Stomach smooth muscle (tissue), 2 donors: Measurements from ENCODE around the gene CAMK1.

ENCODE experiments used
- H3K27ac ChIP-seq: one replicate; pipeline ENCODE4 v1.7.0; 2013; ENCODE audit warnings: mild to moderate bottlenecking, low read length, inconsistent platforms
- H3K27me3 ChIP-seq, 2 donors: one replicate each; pipeline ENCODE4 v1.7.0; 2013; ENCODE audit warnings: low read length in 2 of 2; ENCODE audit not compliant: insufficient read depth in 2 of 2, control insufficient read depth in 1 of 2
- H3K36me3 ChIP-seq, 2 donors: one replicate each; pipeline ENCODE4 v1.7.0; 2013; ENCODE audit warnings: low read length in 2 of 2; ENCODE audit not compliant: control insufficient read depth in 2 of 2, insufficient read depth in 2 of 2
- H3K4me1 ChIP-seq: one replicate; pipeline ENCODE4 v1.7.0; 2013; ENCODE audit warnings: low read length; ENCODE audit not compliant: control insufficient read depth, insufficient read depth
- H3K4me3 ChIP-seq, 2 donors: one replicate each; pipeline ENCODE4 v1.7.0; 2013; ENCODE audit warnings: low read length in 2 of 2
- H3K9ac ChIP-seq, 2 donors: one replicate each; pipeline ENCODE4 v1.7.0; 2013; ENCODE audit warnings: low read length in 2 of 2, mild to moderate bottlenecking in 1 of 2
- H3K9me3 ChIP-seq, 2 donors: one replicate each; pipeline ENCODE4 v1.7.0; 2013; ENCODE audit warnings: low read length in 2 of 2; ENCODE audit not compliant: control insufficient read depth in 2 of 2
- donor health status: healthy.
- donor health status: Pancreatic carcinoma.

Gene CAMK1

GRCh38 chr3:9739181-9739580, 30.6 kb downstream of the CAMK1 start:
- H3K9me3 ChIP-seq: no peaks in the 10 kb centered on the region
- H3K27me3 ChIP-seq: no peaks in the 10 kb centered on the region
- H3K36me3 ChIP-seq: peaks cover 81 to 84% of the 10 kb centered on the region in 2 donors
- no peak overlapping the region for H3K4me3 ChIP-seq
- H3K27ac ChIP-seq: no peak overlapping the region
- peaks cover 3% of the 10 kb centered on the region for H3K4me1 ChIP-seq
- H3K9ac ChIP-seq: no peak overlapping the region

GRCh38 chr3:9736831-9737230, 32.9 kb downstream of the CAMK1 start:
- Histone ChIP-seq H3K36me3 (peaks cover 60 to 62% of the 10 kb centered on the region in 2 donors), H3K27ac (no peak overlapping the region), H3K27me3 (no peaks in the 10 kb centered on the region), H3K9ac (no peak overlapping the region), H3K4me1 (peaks cover 22% of the 10 kb centered on the region), H3K9me3 (no peaks in the 10 kb centered on the region), H3K4me3 (no peak overlapping the region)

GRCh38 chr3:9732740-9733115, 37.0 kb downstream of the CAMK1 start:
- Histone ChIP-seq H3K9me3 (no peaks in the 10 kb centered on the region), H3K36me3 (peaks cover 24 to 26% of the 10 kb centered on the region in 2 donors), H3K4me3 (peak overlapping the region; percentile 76 to 89), H3K9ac (peak overlapping the region; percentile 59 to 98), H3K27me3 (no peaks in the 10 kb centered on the region), H3K4me1 (peaks cover 23% of the 10 kb centered on the region), H3K27ac (no peak overlapping the region)

- H3K36me3 ChIP-seq: peaks cover 21% of the 10 kb centered on the region in 2 donors
- no peaks in the 10 kb centered on the region for H3K27me3 ChIP-seq
- H3K27ac ChIP-seq: peak overlapping the region; percentile 95
- no peaks in the 10 kb centered on the region for H3K9me3 ChIP-seq
- peak overlapping the region; percentile 59 to 98 for H3K9ac ChIP-seq
- H3K4me1 ChIP-seq: peaks cover 23% of the 10 kb centered on the region
- peak overlapping the region; percentile 76 to 89 for H3K4me3 ChIP-seq
These were observed 37.5 kb downstream of the CAMK1 start for GRCh38 chr3:9732080-9732739.

GRCh38 chr3:9731206-9732079, 38.3 kb downstream of the CAMK1 start, which contains the start of gene BRPF1:
Gene BRPF1 (plus strand): TSS chr3:9731735. CDS start chr3:9734141, 2,406 bp downstream.
- peak within 1 kb of the TSS; percentile 87 to 89 for H3K4me3 ChIP-seq
- H3K27me3 ChIP-seq: no peaks in the 10 kb centered on the region
- no peaks in the 10 kb centered on the region for H3K9me3 ChIP-seq
- H3K4me1 ChIP-seq: peaks cover 23% of the 10 kb centered on the region
- peak within 1 kb of the TSS; percentile 77 to 98 for H3K9ac ChIP-seq
- H3K27ac ChIP-seq: peak within 1 kb of the TSS; percentile 95
- peaks cover 15 to 17% of the 10 kb centered on the region in 2 donors for H3K36me3 ChIP-seq

GRCh38 chr3:9730657-9731205, 39.0 kb downstream of the CAMK1 start:
- H3K9ac ChIP-seq: peak overlapping the region; percentile 74 to 77

GRCh38 chr3:9729419-9729818, 40.3 kb downstream of the CAMK1 start:
- Histone ChIP-seq H3K4me1 (peaks cover 23% of the 10 kb centered on the region), H3K27ac (no peak overlapping the region), H3K9ac (no peak overlapping the region), H3K27me3 (no peaks in the 10 kb centered on the region), H3K9me3 (no peaks in the 10 kb centered on the region), H3K4me3 (no peak overlapping the region), H3K36me3 (peaks cover 4% of the 10 kb centered on the region in 2 donors)

More at GRCh38 chr3:9730657-9731205, 39.0 kb downstream of the CAMK1 start:
- Histone ChIP-seq H3K9me3 (no peaks in the 10 kb centered on the region), H3K4me3 (peak overlapping the region; percentile 84 to 87), H3K36me3 (peaks cover 14 to 15% of the 10 kb centered on the region in 2 donors), H3K27me3 (no peaks in the 10 kb centered on the region), H3K27ac (peak overlapping the region; percentile 95), H3K4me1 (peaks cover 23% of the 10 kb centered on the region)

- Histone ChIP-seq H3K27me3 (no peaks in the 10 kb centered on the region), H3K4me1 (peaks cover 10% of the 10 kb centered on the region), H3K9me3 (no peaks in the 10 kb centered on the region), H3K36me3 (no peaks in the 10 kb centered on the region), H3K27ac (no peak overlapping the region), H3K4me3 (no peak overlapping the region), H3K9ac (no peak overlapping the region)
These were observed 42.0 kb downstream of the CAMK1 start for GRCh38 chr3:9727743-9728142.

GRCh38 chr3:9727041-9727595, 42.6 kb downstream of the CAMK1 start:
- Histone ChIP-seq H3K27ac (no peak overlapping the region), H3K4me3 (no peak overlapping the region), H3K9ac (no peak overlapping the region), H3K4me1 (peaks cover 4% of the 10 kb centered on the region), H3K9me3 (no peaks in the 10 kb centered on the region), H3K27me3 (no peaks in the 10 kb centered on the region), H3K36me3 (no peaks in the 10 kb centered on the region)

GRCh38 chr3:9725775-9726515, 43.8 kb downstream of the CAMK1 start:
- H3K4me1 ChIP-seq: peaks cover 4% of the 10 kb centered on the region
- no peak overlapping the region for H3K9ac ChIP-seq
- no peak overlapping the region for H3K27ac ChIP-seq
- no peaks in the 10 kb centered on the region for H3K36me3 ChIP-seq
- no peak overlapping the region for H3K4me3 ChIP-seq
- H3K9me3 ChIP-seq: no peaks in the 10 kb centered on the region
- no peaks in the 10 kb centered on the region for H3K27me3 ChIP-seq
